ENCODE data around the gene UPK2. TPM values are rescaled to one million over a fixed set of nuclear protein-coding genes. Genes with fewer than 3 reads are reported as not detected.

UPK2 gene
- total RNA-seq, 1 donor from 2014 or later = not detected

DNA sequence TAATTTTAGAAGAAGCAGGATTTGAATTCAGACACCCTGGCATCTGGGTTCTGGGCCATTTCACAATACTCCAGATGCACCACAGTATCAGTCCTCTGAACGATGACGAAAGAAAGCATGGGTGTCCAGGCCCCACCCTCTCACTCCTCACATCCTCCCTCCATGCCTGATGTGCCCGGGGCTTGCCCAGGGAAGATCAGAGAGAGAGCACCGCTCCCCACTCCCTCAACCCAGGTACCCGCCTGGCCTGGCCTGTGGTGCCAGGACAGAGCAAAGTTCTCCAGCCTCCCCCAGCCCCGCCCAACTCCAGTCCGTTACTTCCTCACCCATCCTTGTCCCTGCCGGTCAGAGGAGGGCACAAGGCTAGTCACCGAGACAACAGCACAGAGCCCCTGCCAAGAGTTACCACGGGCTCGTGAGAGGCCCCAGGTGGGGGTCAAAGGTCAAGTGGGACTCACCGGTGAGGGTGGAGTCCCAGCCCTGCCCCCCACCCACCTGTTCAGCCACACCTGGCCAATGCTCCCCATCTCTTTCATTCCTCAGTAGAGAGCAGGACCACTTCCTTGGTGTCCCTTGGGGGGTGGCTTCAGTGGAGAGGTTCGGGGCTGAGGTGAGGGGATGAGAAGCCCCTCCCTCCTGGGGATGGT, 38.5 kb upstream of the UPK2 start:
- peak; percentile 67 for DNase-seq

GRCh38 chr11:118918128-118918685, 37.9 kb upstream of the UPK2 start:
- DNase-seq = peak; percentile 85

GRCh38 chr11:118918686-118919280, 37.3 kb upstream of the UPK2 start:
- DNase-seq = no peak

GRCh38 chr11:118921121-118921928, 34.8 kb upstream of the UPK2 start:
- peak; percentile 38 for DNase-seq

DNA sequence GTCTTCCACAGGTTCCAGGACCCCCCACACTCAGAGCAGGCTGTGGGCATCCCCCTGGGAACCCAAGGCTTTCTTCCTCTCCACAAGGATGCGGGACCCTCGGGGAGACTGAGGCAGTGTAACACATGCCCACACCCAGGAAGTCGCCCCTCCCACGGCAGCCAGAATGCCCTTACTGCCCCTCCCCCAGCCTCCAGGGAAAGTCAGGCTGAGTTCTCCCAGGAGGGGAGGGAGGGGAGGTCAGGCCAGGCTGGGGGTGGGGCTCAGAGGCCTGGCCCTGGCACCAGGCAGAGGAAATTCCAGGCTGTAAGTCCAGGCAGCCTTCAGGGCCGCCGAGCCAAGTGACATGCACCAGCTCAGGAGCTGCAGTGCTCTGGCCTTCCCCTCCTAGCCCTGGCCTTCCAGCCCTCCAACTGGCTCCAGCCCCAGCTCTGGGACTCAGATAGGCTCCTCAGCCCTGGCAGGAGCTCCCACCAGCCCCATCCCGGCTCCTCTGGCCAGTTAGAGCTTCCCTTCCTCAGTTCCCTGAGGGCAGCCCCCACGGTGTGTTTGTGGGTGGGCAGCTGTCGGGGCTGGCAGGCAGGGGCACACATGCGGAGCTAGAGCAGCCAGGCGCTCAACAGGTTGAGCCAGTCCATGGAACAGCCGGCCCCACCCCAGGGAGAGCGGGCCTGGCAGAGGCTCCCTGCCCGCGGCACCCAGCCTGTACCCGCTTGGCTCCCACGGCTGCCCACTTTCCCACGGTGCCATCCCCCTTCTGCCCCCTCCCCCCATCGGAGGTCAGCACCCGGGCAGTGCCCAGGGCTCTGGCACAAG, 34.0 kb upstream of the UPK2 start:
- no peak for DNase-seq

DNA sequence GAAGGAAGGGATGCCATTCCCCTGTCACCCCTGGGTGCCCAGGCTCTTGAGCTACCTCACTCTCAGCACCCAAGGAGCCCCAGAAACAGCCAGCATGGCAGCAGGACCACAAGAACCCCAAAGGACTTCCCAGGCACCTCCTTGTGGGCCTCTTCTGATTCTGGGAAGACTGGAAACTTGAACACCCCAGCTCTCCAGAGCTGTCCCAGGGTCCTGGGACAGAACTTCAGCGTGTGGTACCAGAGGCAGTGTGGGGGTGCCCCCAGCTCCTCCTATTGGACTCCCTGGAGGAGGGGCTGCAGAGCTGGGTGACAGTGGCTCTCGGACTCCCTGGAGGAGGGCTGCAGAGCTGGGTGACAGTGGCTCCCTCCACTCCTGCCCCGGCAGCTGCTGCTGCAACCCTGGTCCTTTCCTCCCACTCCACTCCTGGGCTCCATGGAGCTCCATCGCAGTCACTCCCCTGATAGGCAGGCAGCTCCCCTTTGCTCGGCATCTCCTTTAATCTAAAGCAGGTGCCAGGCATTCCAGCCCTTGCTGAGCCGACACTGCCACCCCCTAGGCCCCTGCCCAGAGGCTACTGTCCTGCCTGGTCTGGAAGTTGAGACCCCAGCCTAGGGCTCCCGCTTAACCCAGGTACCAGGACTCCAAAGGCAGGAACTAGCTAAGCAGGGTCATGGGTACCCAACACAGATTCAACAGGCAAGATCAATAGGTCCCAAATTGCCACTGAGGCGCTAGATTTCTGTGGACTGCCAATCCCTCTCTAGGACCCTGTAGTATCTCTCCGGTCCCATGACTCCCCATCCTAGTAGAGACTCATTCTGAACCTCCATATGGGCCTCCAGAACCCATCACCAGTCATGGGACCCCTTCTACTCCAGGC, 33.1 kb upstream of the UPK2 start:
- no peak for DNase-seq

DNA sequence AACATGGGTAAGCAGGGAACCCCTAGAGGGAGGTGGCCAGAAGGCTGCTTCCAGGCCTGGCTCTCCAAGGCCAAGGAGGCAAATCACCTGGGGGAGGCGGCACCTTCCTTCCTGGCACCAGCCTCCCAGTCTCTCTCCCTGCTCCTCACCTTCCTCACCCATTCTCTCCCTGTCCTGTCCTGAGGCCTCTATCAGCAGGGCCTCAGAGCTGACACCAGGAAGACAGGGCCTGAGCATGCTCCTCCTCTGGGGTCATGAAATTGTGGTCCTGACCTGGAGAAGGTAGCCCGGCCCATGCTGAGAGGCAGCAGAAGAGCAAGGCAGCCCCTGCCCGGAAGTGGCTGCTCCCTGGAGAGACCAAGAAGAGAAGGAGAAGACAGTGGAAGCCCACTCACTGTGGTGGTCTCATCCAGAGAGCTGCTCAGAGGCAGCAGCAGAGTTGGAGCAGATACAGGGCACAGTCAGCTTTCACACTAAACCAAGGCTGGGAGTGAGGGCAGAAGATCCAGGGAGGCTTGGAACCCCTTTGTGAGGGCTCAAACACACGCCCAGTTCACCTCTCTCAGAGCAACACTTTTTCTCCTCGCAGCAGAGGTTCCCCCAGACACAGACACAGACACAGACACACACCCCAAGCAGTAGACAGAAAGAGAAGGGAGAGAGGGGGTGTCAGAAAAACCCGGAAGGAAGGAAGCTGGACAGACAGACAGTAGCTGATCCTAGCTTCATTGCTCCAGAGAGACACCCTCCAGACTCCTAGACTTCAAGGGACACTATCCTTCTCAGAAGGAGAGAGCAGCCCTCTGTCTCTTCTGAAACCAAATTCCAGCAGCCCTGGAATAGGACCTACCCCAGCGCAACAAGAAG, 32.1 kb upstream of the UPK2 start:
- no peak for DNase-seq

DNA sequence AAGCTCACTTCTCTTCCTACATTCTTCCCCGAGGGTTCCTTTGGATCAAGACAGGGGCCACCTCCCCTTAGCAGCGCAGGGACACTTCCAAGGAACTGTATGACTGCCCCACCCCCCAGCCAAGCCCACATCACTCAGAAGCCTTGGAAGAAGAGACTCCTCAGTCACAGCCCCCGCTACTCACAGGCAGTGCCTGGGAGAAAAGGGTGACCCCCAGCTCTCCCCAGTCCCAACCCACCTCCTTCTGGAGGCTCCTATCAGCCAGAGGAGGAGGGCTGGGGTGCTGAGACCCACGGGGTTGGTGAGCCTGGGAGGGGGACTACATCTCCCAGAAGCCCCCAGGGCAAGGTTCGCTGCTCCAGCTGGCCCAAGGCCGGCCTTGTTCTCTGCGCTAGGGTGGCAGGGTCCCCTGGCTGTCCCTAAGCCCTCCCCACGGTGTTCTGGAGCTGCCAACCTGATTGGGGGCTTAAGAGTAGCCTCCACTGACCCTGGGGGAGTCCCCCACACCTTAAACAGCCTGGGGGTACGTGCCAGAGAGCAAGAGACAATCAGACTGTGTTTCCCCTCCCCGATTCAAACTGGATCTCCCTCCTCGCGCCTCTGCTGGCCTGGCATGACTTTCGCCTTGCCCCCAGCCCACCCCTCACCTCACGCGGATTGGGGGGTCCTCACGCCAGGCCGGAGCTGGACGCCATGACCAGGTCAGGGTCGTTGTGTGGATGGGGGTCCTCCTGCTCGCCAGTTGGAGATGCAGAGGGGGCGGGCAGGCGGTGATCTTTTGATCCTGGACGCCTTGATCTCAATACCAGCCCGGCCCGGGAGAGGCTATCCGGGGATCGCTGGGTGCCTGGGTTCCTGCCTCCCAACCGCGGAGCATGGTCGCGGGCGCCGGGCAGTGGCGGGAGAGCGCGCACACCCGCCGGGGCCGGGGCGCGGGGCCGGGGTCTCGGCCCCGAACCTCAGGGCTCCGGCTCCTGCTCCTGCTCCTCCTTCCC, 31.2 kb upstream of the UPK2 start:
- peak; percentile 27 for DNase-seq

GRCh38 chr11:118927554-118928100, 28.5 kb upstream of the UPK2 start:
- no peak for DNase-seq

DNA sequence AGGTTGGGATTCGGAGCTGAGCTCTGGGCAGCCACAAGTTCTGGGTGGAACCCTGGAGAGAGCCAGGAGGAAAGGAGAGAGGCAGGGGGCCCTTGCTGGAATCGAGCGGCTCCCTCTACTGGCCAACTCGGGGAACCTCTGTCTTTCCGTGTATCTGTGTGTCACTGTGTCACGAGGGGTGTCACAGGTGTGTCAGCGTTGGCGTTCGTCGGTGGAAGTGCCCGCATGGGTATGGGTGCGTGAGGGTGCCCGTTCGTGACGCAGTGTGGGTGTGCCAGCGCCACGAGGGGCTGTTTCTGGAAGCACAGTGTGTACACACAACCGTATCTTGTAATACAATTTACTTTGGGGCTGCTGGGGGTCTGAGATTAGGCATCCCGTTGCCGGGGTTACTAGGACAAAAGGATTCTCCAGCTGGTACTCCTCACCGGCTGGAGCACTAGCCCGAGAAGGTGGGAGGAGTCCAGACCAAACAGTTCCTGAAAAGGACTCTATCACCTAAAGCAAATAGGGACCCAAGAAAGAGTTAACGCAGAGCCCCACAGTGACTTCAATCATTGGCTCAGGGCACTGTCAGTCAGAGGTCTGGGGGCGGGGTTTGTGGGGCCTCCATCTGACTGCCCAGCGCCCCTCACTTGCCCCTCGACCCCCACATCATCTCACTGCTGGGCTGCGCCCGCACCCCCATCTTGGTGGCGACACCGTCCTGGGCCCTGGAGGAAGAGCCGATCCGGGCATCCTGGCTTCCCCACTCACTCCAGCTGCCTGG, 27.8 kb upstream of the UPK2 start:
- peak; percentile 91 for DNase-seq

GRCh38 chr11:118928870-118929500, 27.1 kb upstream of the UPK2 start:
- peak; percentile 96 for DNase-seq

GRCh38 chr11:118929501-118930093, 26.5 kb upstream of the UPK2 start:
- peak; percentile 96 for DNase-seq

GRCh38 chr11:118930094-118930712, 25.9 kb upstream of the UPK2 start:
- peak; percentile 67 for DNase-seq

DNA sequence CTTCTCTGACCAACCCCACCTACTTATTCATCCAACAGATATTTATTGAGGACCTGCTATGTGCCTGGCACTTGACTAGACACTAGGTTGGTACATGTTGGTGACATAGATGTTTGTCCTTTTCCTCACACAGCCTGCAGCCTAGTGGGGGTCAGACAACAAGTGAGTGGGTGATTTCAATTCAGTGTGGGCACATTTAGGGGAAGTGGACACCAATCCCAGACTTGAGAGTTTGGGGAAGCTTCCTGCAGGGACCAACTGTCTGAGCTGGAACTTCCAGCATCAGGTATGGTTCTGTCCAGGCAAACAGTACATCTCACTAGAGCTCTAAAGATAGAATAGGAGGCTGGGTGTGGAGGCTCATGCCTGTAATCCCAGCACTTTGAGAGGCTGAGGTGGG, 24.5 kb upstream of the UPK2 start:
- DNase-seq = no peak

GRCh38 chr11:118933486-118933885, 22.6 kb upstream of the UPK2 start:
- peak; percentile 31 for DNase-seq

DNA sequence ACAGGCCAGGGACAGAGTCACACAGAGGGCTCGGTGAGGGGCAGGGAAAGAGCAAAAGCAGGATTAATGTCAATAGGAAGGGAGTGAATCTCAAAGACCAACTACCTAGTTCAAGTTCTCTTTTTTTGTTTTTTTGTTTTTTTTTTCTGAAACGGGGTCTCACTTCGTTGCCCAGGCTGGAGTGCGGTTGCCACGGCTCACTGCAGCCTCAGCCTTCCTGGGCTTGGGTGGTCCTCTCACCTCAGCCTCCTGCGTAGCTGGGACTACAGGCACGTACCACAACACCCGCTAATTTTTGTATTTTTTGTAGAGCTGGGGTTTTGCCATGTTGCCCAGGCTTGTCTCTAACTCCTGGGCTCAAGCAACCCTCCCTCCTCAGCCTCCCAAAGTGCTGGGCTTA, 20.7 kb upstream of the UPK2 start:
- no peak for DNase-seq

All from skin of body (tissue), 2 donors.